HG02571 (cell line): Measurements from ENCODE around the gene ADCY5.

ENCODE experiments used
- ATAC-seq: cut with Tn5 transposase; IDR thresholded peaks from one replicate; pipeline ENCODE4 v1.9.1; 2021; ENCODE audit warnings: mild to moderate bottlenecking, moderate library complexity; ENCODE audit not compliant: unreplicated experiment

ADCY5 gene

GRCh38 chr3:123459862-123460261, 11.0 kb upstream of the ADCY5 start:
- ATAC-seq: no peak

- no peak for ATAC-seq
Observed at GRCh38 chr3:123458255-123458654, 9.4 kb upstream of the ADCY5 start.

- no peak for ATAC-seq
Observed at GRCh38 chr3:123457841-123458240, 9.0 kb upstream of the ADCY5 start.

- no peak for ATAC-seq
Observed at GRCh38 chr3:123453675-123454074, 4.8 kb upstream of the ADCY5 start.

GRCh38 chr3:123451186-123451585, 2.3 kb upstream of the ADCY5 start:
- ATAC-seq: no peak

- no peak for ATAC-seq
Observed at GRCh38 chr3:123449997-123450604, 1.2 kb upstream of the ADCY5 start.

- ATAC-seq: no peak
Observed at GRCh38 chr3:123449102-123449996, 459 bp upstream of the ADCY5 start.

GRCh38 chr3:123447749-123448517, 957 bp downstream of the ADCY5 start:
- no peak for ATAC-seq

GRCh38 chr3:123447416-123447748, 1.5 kb downstream of the ADCY5 start:
- no peak for ATAC-seq

- no peak for ATAC-seq
Observed at GRCh38 chr3:123446610-123447109, 2.2 kb downstream of the ADCY5 start.

- ATAC-seq: no peak
Observed at GRCh38 chr3:123446210-123446609, 2.7 kb downstream of the ADCY5 start.

- no peak for ATAC-seq
Observed at GRCh38 chr3:123445702-123446101, 3.2 kb downstream of the ADCY5 start.

GRCh38 chr3:123444744-123445143, 4.1 kb downstream of the ADCY5 start:
- ATAC-seq: no peak

- no peak for ATAC-seq
Observed at GRCh38 chr3:123444023-123444422, 4.9 kb downstream of the ADCY5 start.

- ATAC-seq: no peak
Observed at GRCh38 chr3:123442908-123443307, 6.0 kb downstream of the ADCY5 start.

- no peak for ATAC-seq
Observed at GRCh38 chr3:123442125-123442524, 6.8 kb downstream of the ADCY5 start.

GRCh38 chr3:123439806-123440580, 8.9 kb downstream of the ADCY5 start:
- ATAC-seq: no peak

GRCh38 chr3:123432832-123433523, 15.9 kb downstream of the ADCY5 start:
- no peak for ATAC-seq

- ATAC-seq: no peak
Observed at GRCh38 chr3:123431658-123432324, 17.1 kb downstream of the ADCY5 start.
